Thoracic aorta (tissue), 2 donors: ENCODE data around the gene TASOR2. TPM values are rescaled to one million over a fixed set of nuclear protein-coding genes. Genes with fewer than 3 reads are reported as not detected.

Source experiments
- ATAC-seq: fragments of 150-250 bp; one replicate; pipeline ENCODE4 v1.8.0; 2017; ENCODE audit warnings: low read depth; ENCODE audit not compliant: insufficient number of reproducible peaks, low FRiP score
- DNase-seq: peaks from one replicate; pipeline ENCODE4 v3.0.0-alpha.2; 2020; ENCODE audit warnings: low spot score
- H3K27ac ChIP-seq, 2 donors: fragments of 200-600 bp; sonication (generic); 1 replicate in 1 of 2; 2 replicates in 1 of 2; pipeline ENCODE4 v1.5.1; 2016; ENCODE audit warnings: mild to moderate bottlenecking in 2 of 2, moderate library complexity in 2 of 2
- H3K27me3 ChIP-seq: fragments of 200-600 bp; sonication (generic); replicated peaks from 2 replicates; pipeline ENCODE4 v1.6.0; 2016; ENCODE audit warnings: mild to moderate bottlenecking; ENCODE audit not compliant: insufficient read depth
- H3K36me3 ChIP-seq: fragments of 200-600 bp; sonication (generic); one replicate; pipeline ENCODE4 v1.5.1; 2016
- H3K4me1 ChIP-seq, 2 donors: fragments of 200-600 bp; sonication (generic); 1 replicate in 1 of 2; 2 replicates in 1 of 2; pipeline versions ENCODE4 v1.5.1 to v1.6.0; 2016; ENCODE audit warnings: low read depth in 2 of 2, mild to moderate bottlenecking in 1 of 2; ENCODE audit not compliant: control insufficient read depth in 1 of 2
- H3K4me3 ChIP-seq: fragments of 200-600 bp; sonication (generic); 2 replicates; pipeline ENCODE4 v1.5.1; 2016; ENCODE audit warnings: mild to moderate bottlenecking
- H3K9me3 ChIP-seq: fragments of 200-600 bp; sonication (generic); 2 replicates; pipeline ENCODE4 v1.5.1; 2016
- CTCF ChIP-seq: fragments of 200-600 bp; sonication (generic); IDR thresholded peaks from one replicate; pipeline ENCODE4 v1.5.1; 2019; ENCODE audit warnings: antibody characterized with exemption
- total RNA-seq, 2 donors: library from RNA; depleted of rRNA; stranded (reverse); fragments of >200 nt; gene quantifications; one replicate each; pipeline versions ENCODE4 v1.1.0 to v1.2.3, GENCODE V29; 2016

Gene TASOR2
- total RNA-seq, 2 donors from 2014 or later = 43.9 to 123 TPM

- Histone ChIP-seq H3K9me3 (no peaks in the 10 kb centered on the region), H3K36me3 (peaks cover 38% of the 10 kb centered on the region), H3K27me3 (no peaks in the 10 kb centered on the region), H3K27ac (peak overlapping the region; percentile 53 to 65), H3K4me1 (peaks cover 6 to 49% of the 10 kb centered on the region in 2 donors), H3K4me3 (no peak overlapping the region)
- TF ChIP-seq CTCF = no peak
- ATAC-seq = no peak
- no peak for DNase-seq
Observed at GRCh38 chr10:5645944-5646617, 38.6 kb upstream of the TASOR2 start.

GRCh38 chr10:5647507-5648240, 37.0 kb upstream of the TASOR2 start:
- H3K27ac ChIP-seq = no peak overlapping the region
- peaks cover 28% of the 10 kb centered on the region for H3K36me3 ChIP-seq
- no peak overlapping the region for H3K4me3 ChIP-seq
- ATAC-seq (no peak), DNase-seq (no peak)
- no peaks in the 10 kb centered on the region for H3K27me3 ChIP-seq
- no peak for TF ChIP-seq CTCF
- H3K4me1 ChIP-seq = peaks cover 10 to 55% of the 10 kb centered on the region in 2 donors
- H3K9me3 ChIP-seq = no peaks in the 10 kb centered on the region

- Histone ChIP-seq H3K4me1 (peaks cover 8 to 44% of the 10 kb centered on the region in 2 donors), H3K9me3 (no peaks in the 10 kb centered on the region), H3K27me3 (no peaks in the 10 kb centered on the region), H3K36me3 (peaks cover 28% of the 10 kb centered on the region), H3K4me3 (no peak overlapping the region), H3K27ac (no peak overlapping the region)
- ATAC-seq (no peak), DNase-seq (no peak)
- no peak for TF ChIP-seq CTCF
Observed at GRCh38 chr10:5648494-5649457, 35.9 kb upstream of the TASOR2 start.

- Histone ChIP-seq H3K27ac (no peak overlapping the region), H3K27me3 (no peaks in the 10 kb centered on the region), H3K4me1 (peaks cover 6 to 35% of the 10 kb centered on the region in 2 donors), H3K4me3 (no peak overlapping the region), H3K9me3 (no peaks in the 10 kb centered on the region), H3K36me3 (peaks cover 28% of the 10 kb centered on the region)
- no peak for TF ChIP-seq CTCF
- ATAC-seq (no peak), DNase-seq (no peak)
Observed at GRCh38 chr10:5649746-5650145, 34.9 kb upstream of the TASOR2 start.
